GM12874 (cell line): ENCODE results near the gene KIF13A.

Experiments used
- TF ChIP-seq, protein P1 (sequence below): IDR thresholded peaks from 2 replicates; pipeline ENCODE4 v1.5.1; 2011; ENCODE audit warnings: low read depth, mild to moderate bottlenecking, control low read depth, low read length, moderate library complexity; ENCODE audit not compliant: insufficient read depth

KIF13A gene

DNA sequence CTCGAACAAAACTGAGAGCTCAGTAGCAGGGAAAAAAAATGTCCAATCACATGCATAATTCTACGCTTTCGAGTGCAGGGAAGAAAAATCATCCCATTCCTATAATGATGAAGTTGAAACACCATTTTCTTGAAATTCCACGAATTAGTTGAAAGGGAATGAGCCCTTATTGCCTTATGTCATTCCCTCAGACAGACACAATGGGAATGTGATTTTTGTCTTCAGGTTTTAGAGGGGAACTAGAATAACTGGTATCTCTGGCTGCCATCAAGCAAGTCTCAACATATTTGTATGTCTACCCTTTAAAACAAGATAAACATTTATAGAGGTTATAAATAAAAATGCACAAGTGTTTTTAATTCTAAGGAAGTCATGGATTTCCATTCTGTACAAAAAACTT is 87.9 kb downstream of the KIF13A start:
- TF ChIP-seq, protein P1, sequence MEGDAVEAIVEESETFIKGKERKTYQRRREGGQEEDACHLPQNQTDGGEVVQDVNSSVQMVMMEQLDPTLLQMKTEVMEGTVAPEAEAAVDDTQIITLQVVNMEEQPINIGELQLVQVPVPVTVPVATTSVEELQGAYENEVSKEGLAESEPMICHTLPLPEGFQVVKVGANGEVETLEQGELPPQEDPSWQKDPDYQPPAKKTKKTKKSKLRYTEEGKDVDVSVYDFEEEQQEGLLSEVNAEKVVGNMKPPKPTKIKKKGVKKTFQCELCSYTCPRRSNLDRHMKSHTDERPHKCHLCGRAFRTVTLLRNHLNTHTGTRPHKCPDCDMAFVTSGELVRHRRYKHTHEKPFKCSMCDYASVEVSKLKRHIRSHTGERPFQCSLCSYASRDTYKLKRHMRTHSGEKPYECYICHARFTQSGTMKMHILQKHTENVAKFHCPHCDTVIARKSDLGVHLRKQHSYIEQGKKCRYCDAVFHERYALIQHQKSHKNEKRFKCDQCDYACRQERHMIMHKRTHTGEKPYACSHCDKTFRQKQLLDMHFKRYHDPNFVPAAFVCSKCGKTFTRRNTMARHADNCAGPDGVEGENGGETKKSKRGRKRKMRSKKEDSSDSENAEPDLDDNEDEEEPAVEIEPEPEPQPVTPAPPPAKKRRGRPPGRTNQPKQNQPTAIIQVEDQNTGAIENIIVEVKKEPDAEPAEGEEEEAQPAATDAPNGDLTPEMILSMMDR = no peak

DNA sequence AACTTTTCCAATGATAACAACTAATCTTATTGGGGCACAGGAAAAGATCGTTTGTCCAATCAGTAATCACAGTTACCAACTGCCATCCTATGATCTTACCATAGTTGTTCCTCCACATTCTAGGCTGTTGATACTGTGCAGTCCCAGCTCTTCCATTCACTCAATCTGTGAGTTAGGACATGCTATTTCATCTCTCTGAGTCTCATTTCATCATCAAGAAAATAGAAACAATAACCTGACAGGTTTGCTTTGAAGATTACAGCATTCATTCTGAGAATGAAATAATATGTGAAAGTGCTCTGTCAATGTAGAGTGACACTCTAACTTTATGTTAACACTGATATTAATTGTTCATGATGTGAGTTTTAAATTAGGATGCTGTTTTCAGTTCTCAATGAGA is 89.8 kb downstream of the KIF13A start:
- TF ChIP-seq, protein P1 = no peak

- TF ChIP-seq, protein P1 = no peak
Measured at GRCh38 chr6:17894905-17895304, 92.5 kb downstream of the KIF13A start.

DNA sequence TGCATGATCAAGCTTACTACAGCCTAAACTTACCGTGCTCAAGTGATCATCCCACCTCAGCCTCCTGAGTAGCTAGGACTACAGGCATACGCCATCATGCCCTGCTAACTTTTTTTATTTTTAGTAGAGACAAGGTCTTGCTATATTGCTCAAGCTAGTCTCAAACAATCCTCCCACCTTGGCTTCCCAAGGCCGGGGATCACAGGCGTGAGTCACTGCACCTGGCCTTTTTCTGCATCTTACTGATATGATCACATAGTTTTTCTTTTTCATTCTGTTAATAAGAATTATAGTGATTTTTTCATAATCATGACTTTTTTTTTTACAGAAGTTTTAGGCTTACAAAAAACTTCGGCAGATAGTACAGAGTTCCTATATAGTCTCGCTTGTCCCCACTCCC is 93.2 kb downstream of the KIF13A start:
- TF ChIP-seq, protein P1 = no peak

GRCh38 chr6:17892097-17892686 is 95.2 kb downstream of the KIF13A start:
- TF ChIP-seq, protein P1 = no peak

GRCh38 chr6:17890309-17890708 is 97.1 kb downstream of the KIF13A start:
- TF ChIP-seq, protein P1 = no peak

DNA sequence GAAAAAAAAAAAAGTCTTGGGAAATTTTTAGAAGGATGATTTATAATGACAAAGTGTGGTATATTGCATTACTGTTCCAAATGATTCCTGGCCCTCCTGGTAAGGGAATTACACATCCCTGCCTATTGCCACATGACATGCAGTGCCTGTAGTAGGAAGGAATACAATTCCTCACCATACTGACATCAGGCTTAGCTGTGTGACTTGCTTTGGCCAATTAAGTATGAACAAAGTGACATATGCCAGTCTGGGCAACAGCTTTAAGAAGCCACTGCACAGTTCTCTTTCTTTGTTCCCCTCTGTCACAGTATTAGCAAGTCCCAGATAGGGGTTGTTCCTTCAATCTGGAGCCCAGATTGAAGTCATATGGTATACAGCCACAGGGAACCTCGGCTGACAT is 100.5 kb downstream of the KIF13A start:
- TF ChIP-seq, protein P1 = no peak
